ENCODE measurements around the gene DNAJB2. TPM values are rescaled to one million over a fixed set of nuclear protein-coding genes. Genes with fewer than 3 reads are reported as not detected.

DNAJB2 gene
- total and polyA plus RNA-seq, 2 donors (not counting 3 experiments of a cell fraction or from before 2014, with no cell fraction given): 30.4 to 35.0 TPM

- Histone ChIP-seq H3K27ac (ENCODE audit: insufficient read depth, low read depth, low read length) (no peak overlapping the region), H3K27me3 (ENCODE audit: control insufficient read depth in 2 of 2, insufficient read depth in 2 of 2, low read length in 2 of 2) (peaks cover 0 to 1% of the 10 kb centered on the region in 2 experiments), H3K4me1 (ENCODE audit: control insufficient read depth, extremely low read depth, insufficient read depth, low read length) (peaks cover 4% of the 10 kb centered on the region), H3K9me3 (replicated peaks; ENCODE audit: control insufficient read depth, insufficient read depth, low read length) (no peaks in the 10 kb centered on the region), H2AFZ (ENCODE audit: low read depth, low read length) (no peak overlapping the region), H4K20me1 (replicated peaks; ENCODE audit: control insufficient read depth, extremely low read depth, insufficient read depth, low read length) (no peaks in the 10 kb centered on the region), H3K9ac (replicated peaks; ENCODE audit: extremely low read depth, insufficient read depth, low read length) (no peak overlapping the region), H3K4me2 (ENCODE audit: insufficient read depth, low read length) (no peak overlapping the region), H3K36me3 (ENCODE audit: control insufficient read depth in 2 of 2, extremely low read depth in 1 of 2, insufficient read depth in 2 of 2, low read length in 2 of 2) (no peaks in the 10 kb centered on the region), H3K4me3 (replicated peaks in 1 of 3; ENCODE audit: insufficient read depth in 1 of 3, low read depth in 1 of 3, low read length in 3 of 3) (no peak overlapping the region), H3K79me2 (ENCODE audit: control insufficient read depth, insufficient read depth, low read length) (no peaks in the 10 kb centered on the region), H3K9me1 (replicated peaks; ENCODE audit: control insufficient read depth, extremely low read depth, insufficient read depth, low read length) (no peaks in the 10 kb centered on the region)
- ChIA-PET CTCF (interaction anchor here (0.6 to 11.2 kb wide), 2 partner anchors 10 to 96 kb away, joined by 4 to 253 read pairs; partner anchors contain the start of gene DNAJB2), POLR2A (no interaction called here)
- dilution Hi-C loops (cut with MboI; ENCODE audit: extremely low pct_ligation_motif_present, low sequenced_read_pairs): no loop called here
- BruUV-seq (replicated peaks): no TSS peak
- DNase-seq (ENCODE audit: low read depth, low spot score) (no peak), FAIRE-seq (no peak)
- TF ChIP-seq EZH2 (IDR thresholded peaks at IDR 0.05; ENCODE audit: borderline replicate concordance, low read depth, low read length, severe bottlenecking) (no peak), POLR2A (IDR thresholded peaks at IDR 0.05; ENCODE audit: low read depth, low read length) (no peak), POLR2AphosphoS5 (IDR thresholded peaks at IDR 0.05; ENCODE audit: insufficient read depth, low read depth, low read length) (no peak), CTCF (IDR thresholded peaks at IDR 0.05; ENCODE audit: extremely low read depth in 1 of 2, insufficient read depth in 1 of 2, low read depth in 1 of 2, low read length in 2 of 2) (no peak), MAX (IDR thresholded peaks at IDR 0.05; ENCODE audit: insufficient read depth, insufficient read length) (no peak), FOS (IDR thresholded peaks at IDR 0.05; ENCODE audit: borderline replicate concordance, insufficient read depth, low read length) (no peak), MYC (IDR thresholded peaks at IDR 0.05; ENCODE audit: low read depth, low read length) (no peak), GATA2 (IDR thresholded peaks at IDR 0.05; ENCODE audit: insufficient read depth, insufficient read length, low read depth, low read length) (no peak), JUN (IDR thresholded peaks at IDR 0.05; ENCODE audit: borderline replicate concordance, insufficient read depth, insufficient read length, low read depth) (no peak)
- intact Hi-C loops (cut with micrococcal nuclease): no loop called here
Observed at GRCh38 chr2:219291394-219291793, 12.2 kb downstream of the DNAJB2 start.

All from endothelial cell of umbilical vein (primary cell).